ENCODE results near the gene FOXL2. TPM values are rescaled to one million over a fixed set of nuclear protein-coding genes. Genes with fewer than 3 reads are reported as not detected.

FOXL2 gene
- total and polyA plus RNA-seq, 9 of the 15 experiments (the other 6 are each of a cell fraction or from before 2014, with no cell fraction given) = 0.27 to 22.1 (median 3.2) TPM

DNA sequence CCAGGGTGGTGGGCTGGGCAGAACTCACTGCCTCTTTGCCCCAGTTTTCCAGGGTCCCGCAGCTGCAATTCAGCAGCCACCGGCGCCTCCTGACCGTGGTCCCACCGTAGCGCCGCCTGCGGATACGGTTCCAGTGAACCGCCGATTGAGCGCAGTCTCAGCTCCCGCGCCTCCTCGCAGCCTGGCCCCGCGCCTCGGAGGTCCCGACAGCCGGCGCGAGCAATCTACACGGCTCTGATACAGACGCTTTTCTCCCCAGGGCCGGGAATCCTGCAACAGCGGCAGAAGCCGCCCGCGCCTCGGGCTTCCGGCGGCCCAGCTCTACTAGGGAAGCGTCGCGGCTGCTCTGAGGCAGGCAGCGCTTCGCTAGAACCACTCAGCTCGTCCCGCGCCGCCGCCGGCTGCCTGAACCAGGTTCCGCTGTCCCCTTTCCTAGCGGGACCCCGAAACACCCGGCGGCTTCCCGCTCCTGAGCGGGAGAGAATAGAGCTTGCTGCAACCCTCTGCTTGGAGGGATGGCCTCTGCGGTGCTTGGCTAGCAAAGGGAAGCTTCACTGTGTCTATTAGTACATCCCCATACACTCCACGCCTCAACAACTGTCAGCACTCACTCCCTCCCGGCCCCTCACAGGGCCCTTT lies 3.2 kb upstream of the FOXL2 start:
- Histone ChIP-seq H3K9me1 (ENCODE audit: control insufficient read depth, insufficient read depth, low read length) (no peaks in the 10 kb centered on the region), H3K79me2 (ENCODE audit: control insufficient read depth, insufficient read depth, low read length) (peaks cover 29% of the 10 kb centered on the region), H3K36me3 (ENCODE audit: control insufficient read depth, insufficient read depth, low read length) (peaks cover 9% of the 10 kb centered on the region; the same call in 2 of the 3 replicates), H3K27me3 (ENCODE audit: control insufficient read depth in 2 of 2, insufficient read depth in 2 of 2, low read length in 2 of 2) (no peaks in the 10 kb centered on the region; a peak in 1 of 5 replicates), H3K9ac (ENCODE audit: insufficient read depth in 1 of 2, low read depth in 2 of 2, low read length in 2 of 2) (no peak overlapping the region), H3K27ac (ENCODE audit: extremely low read depth, low read depth, low read length) (no peak overlapping the region), H3K4me3 (no peak overlapping the region), H3K4me2 (ENCODE audit: insufficient read depth, low read length) (no peak overlapping the region), H4K20me1 (replicated peaks; ENCODE audit: control insufficient read depth, insufficient read depth, low read length) (no peaks in the 10 kb centered on the region), H3K9me3 (replicated peaks; ENCODE audit: control insufficient read depth, insufficient read depth, low read depth, low read length) (no peaks in the 10 kb centered on the region), H2AFZ (ENCODE audit: low read depth, low read length) (no peak overlapping the region), H3K4me1 (replicated peaks in 1 of 2; ENCODE audit: control insufficient read depth in 2 of 2, insufficient read depth in 2 of 2, low read length in 2 of 2) (peaks cover 8 to 31% of the 10 kb centered on the region in 2 experiments; a peak in 4 of 5 replicates)
- ChIA-PET CTCF (ENCODE audit: low intra/inter-chr PET ratio) (no interaction called here), POLR2A (interaction anchor here (0.7 kb wide), 1 partner anchor 324 kb away, joined by 4 read pairs; no protein-coding TSS in a partner anchor)
- 96% methylated on average over 39 of the region's 53 CpGs for WGBS (ENCODE audit: insufficient coverage, low coverage, missing lambda C conversion rate)
- BruUV-seq (replicated peaks) = no TSS peak
- intact Hi-C loops (cut with micrococcal nuclease) = no loop called here
- no peak for ATAC-seq
- no peak for DNase-seq (ENCODE audit: extremely low read depth in 1 of 4, low spot score in 3 of 4)
- in situ Hi-C loops (cut with MboI) = no loop called here
- no peak for FAIRE-seq
- TF ChIP-seq POLR2G (IDR thresholded peaks at IDR 0.05; ENCODE audit: low read depth, low read length) (peak; percentile 41; the same call in 1 of the 2 replicates), SMAD2 (IDR thresholded peaks at IDR 0.05; ENCODE audit: low read depth, low read length) (no peak), ZNF561 (CRISPR knock-in tag; conservative IDR thresholded peaks at IDR 0.05) (no peak), EGR1 (conservative IDR thresholded peaks at IDR 0.05) (no peak), KDM2B (CRISPR knock-in tag; IDR thresholded peaks at IDR 0.05) (no peak), NCOA4 (IDR thresholded peaks at IDR 0.05; ENCODE audit: partially characterized antibody) (no peak), ZNF707 (CRISPR knock-in tag; conservative IDR thresholded peaks at IDR 0.05) (no peak), MTA1 (IDR thresholded peaks at IDR 0.05; ENCODE audit: borderline replicate concordance) (no peak), MTF1 (CRISPR knock-in tag; IDR thresholded peaks at IDR 0.05; ENCODE audit: borderline replicate concordance) (no peak), RUNX1 (IDR thresholded peaks at IDR 0.05; ENCODE audit: low read depth) (no peak), SMARCE1 (IDR thresholded peaks at IDR 0.05) (no peak), KDM5B (IDR thresholded peaks at IDR 0.05; ENCODE audit: insufficient replicate concordance, low read depth, low read length) (no peak)
- TF ChIP-seq, protein P1, sequence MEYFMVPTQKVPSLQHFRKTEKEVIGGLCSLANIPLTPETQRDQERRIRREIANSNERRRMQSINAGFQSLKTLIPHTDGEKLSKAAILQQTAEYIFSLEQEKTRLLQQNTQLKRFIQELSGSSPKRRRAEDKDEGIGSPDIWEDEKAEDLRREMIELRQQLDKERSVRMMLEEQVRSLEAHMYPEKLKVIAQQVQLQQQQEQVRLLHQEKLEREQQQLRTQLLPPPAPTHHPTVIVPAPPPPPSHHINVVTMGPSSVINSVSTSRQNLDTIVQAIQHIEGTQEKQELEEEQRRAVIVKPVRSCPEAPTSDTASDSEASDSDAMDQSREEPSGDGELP (CRISPR knock-in tag; IDR thresholded peaks at IDR 0.05; ENCODE audit: borderline replicate concordance) = no peak
- TF ChIP-seq, protein P2, sequence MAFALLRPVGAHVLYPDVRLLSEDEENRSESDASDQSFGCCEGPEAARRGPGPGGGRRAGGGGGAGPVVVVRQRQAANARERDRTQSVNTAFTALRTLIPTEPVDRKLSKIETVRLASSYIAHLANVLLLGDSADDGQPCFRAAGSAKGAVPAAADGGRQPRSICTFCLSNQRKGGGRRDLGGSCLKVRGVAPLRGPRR (CRISPR knock-in tag; IDR thresholded peaks at IDR 0.05) = no peak
